Neuronal stem cell (in vitro differentiated cells): Measurements from ENCODE around the gene HLA-DQB1.

Experiments
- DNase-seq: peaks from one replicate; pipeline ENCODE4 v3.0.0-alpha.2; 2013; ENCODE audit warnings: low spot score
- H2AFZ ChIP-seq: one replicate; pipeline ENCODE4 v1.6.1; 2013; ENCODE audit warnings: mild to moderate bottlenecking, low read length, inconsistent platforms
- H2AK5ac ChIP-seq: 2 replicates; pipeline ENCODE4 v1.6.1; 2013; ENCODE audit warnings: low read depth, mild to moderate bottlenecking, inconsistent platforms, low read length, moderate library complexity, mixed read lengths
- H2BK120ac ChIP-seq: 2 replicates; pipeline ENCODE4 v1.6.1; 2013; ENCODE audit warnings: low read depth, mild to moderate bottlenecking, inconsistent platforms, low read length, moderate library complexity, mixed read lengths
- H2BK12ac ChIP-seq: one replicate; pipeline ENCODE4 v1.6.1; 2013; ENCODE audit warnings: low read length, inconsistent platforms
- H2BK15ac ChIP-seq: 2 replicates; pipeline ENCODE4 v1.6.1; 2013; ENCODE audit warnings: mild to moderate bottlenecking, low read length, inconsistent platforms, mixed read lengths
- H2BK5ac ChIP-seq: one replicate; pipeline ENCODE4 v1.6.1; 2013; ENCODE audit warnings: inconsistent platforms, mild to moderate bottlenecking, low read length, moderate library complexity
- H3K14ac ChIP-seq: one replicate; pipeline ENCODE4 v1.6.1; 2013; ENCODE audit warnings: low read length, inconsistent platforms
- H3K18ac ChIP-seq: 2 replicates; pipeline ENCODE4 v1.6.1; 2013; ENCODE audit warnings: low read length, inconsistent platforms
- H3K23ac ChIP-seq: 2 replicates; pipeline ENCODE4 v1.6.1; 2013; ENCODE audit warnings: low read depth, mild to moderate bottlenecking, mixed read lengths, low read length, inconsistent platforms; ENCODE audit not compliant: poor library complexity
- H3K27ac ChIP-seq: replicated peaks from 3 replicates; pipeline ENCODE4 v1.5.1; 2013; ENCODE audit warnings: low read length, inconsistent platforms
- H3K27me3 ChIP-seq, 3 experiments: 2 replicates each; pipeline ENCODE4 v1.6.1; 2013; ENCODE audit warnings: low read length in 3 of 3, mild to moderate bottlenecking in 2 of 3, inconsistent platforms in 1 of 3, low read depth in 1 of 3, mixed read lengths in 1 of 3, moderate library complexity in 1 of 3; ENCODE audit not compliant: control insufficient read depth in 3 of 3, insufficient read depth in 3 of 3
- H3K36me3 ChIP-seq, 2 donors: replicated peaks in 1 of 2; 2 replicates each; pipeline ENCODE4 v1.6.1; 2013; ENCODE audit warnings: low read length in 2 of 2; ENCODE audit not compliant: control insufficient read depth in 2 of 2, insufficient read depth in 2 of 2
- H3K4ac ChIP-seq: 2 replicates; pipeline ENCODE4 v1.6.1; 2013; ENCODE audit warnings: inconsistent platforms, mild to moderate bottlenecking, low read length, moderate library complexity
- H3K4me1 ChIP-seq, 2 donors: 1 replicate in 1 of 2; 2 replicates in 1 of 2; pipeline ENCODE4 v1.6.1; 2013; ENCODE audit warnings: low read length in 2 of 2, low read depth in 1 of 2; ENCODE audit not compliant: control insufficient read depth in 2 of 2, insufficient read depth in 1 of 2
- H3K4me2 ChIP-seq: one replicate; pipeline ENCODE4 v1.6.1; 2013; ENCODE audit warnings: mild to moderate bottlenecking, low read length, inconsistent platforms; ENCODE audit not compliant: insufficient read depth, poor library complexity, severe bottlenecking
- H3K4me3 ChIP-seq, 2 donors: 2 replicates each; pipeline ENCODE4 v1.5.1; 2013; ENCODE audit warnings: low read length in 2 of 2, mild to moderate bottlenecking in 2 of 2, inconsistent platforms in 1 of 2, moderate library complexity in 1 of 2
- H3K79me1 ChIP-seq: one replicate; pipeline ENCODE4 v1.6.1; 2013; ENCODE audit warnings: low read depth, mild to moderate bottlenecking, inconsistent platforms, low read length, moderate library complexity
- H3K9ac ChIP-seq: one replicate; pipeline ENCODE4 v1.6.1; 2013; ENCODE audit warnings: mild to moderate bottlenecking, low read depth, low read length, inconsistent platforms; ENCODE audit not compliant: poor library complexity
- H3K9me3 ChIP-seq, 2 donors: replicated peaks in 1 of 2; 2 replicates each; pipeline versions ENCODE3 to v1.6.1; 2013; ENCODE audit warnings: low read length in 2 of 2, mild to moderate bottlenecking in 2 of 2, inconsistent platforms in 1 of 2, low read depth in 1 of 2, mixed read lengths in 1 of 2, moderate library complexity in 1 of 2; ENCODE audit not compliant: control insufficient read depth in 2 of 2, insufficient read depth in 1 of 2
- H4K8ac ChIP-seq: one replicate; pipeline ENCODE4 v1.6.1; 2013; ENCODE audit warnings: low read depth, mild to moderate bottlenecking, inconsistent platforms, low read length, moderate library complexity
- H4K91ac ChIP-seq: one replicate; pipeline ENCODE4 v1.6.1; 2013; ENCODE audit warnings: low read length, low read depth, mild to moderate bottlenecking, inconsistent platforms; ENCODE audit not compliant: poor library complexity
- whole genome bisulfite sequencing, 2 donors: extraction: QIAGEN DNeasy Blood & Tissue Kit; methylation state at CpG; one replicate each; pipeline ENCODE4 v1.1.7; 2013; ENCODE audit warnings: missing lambda C conversion rate in 2 of 2, mixed read lengths in 1 of 2; ENCODE audit not compliant: insufficient read length in 2 of 2, insufficient replicate concordance in 1 of 2; ENCODE audit errors: extremely low coverage in 2 of 2; 5-methylcytosine and 5-hydroxymethylcytosine counted together

The HLA-DQB1 gene

DNA sequence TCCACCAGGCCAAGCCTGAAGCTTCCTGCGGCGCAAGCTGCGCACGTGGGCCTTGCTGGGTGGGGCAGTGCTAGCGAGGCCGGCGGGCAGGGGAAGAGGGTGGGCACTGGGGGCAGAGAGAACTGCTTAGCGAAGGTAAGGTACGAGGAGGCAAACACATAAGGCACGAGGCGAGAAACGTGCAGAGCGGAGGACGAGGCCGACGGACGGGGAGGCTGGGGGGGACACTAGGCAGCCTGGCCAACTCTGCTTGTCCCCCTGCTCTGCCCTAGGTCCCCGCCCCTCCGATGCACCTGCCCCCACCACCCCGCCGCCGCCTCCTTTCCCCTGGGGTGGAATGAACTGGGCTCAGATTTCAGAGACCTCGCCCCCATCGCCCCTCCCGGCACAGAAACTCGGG is 2.1 kb downstream of the HLA-DQB1 start:
- no peak for DNase-seq
- H2BK12ac ChIP-seq: no peak overlapping the region
- no peak overlapping the region for H3K4me3 ChIP-seq
- H3K4me2 ChIP-seq: no peak overlapping the region
- no peak overlapping the region for H3K4ac ChIP-seq
- WGBS, 2 donors: no CpG with 5 or more reads among the region's 26 CpGs
- H3K27me3 ChIP-seq: peaks cover 0 to 47% (median 3%) of the 10 kb centered on the region in 3 experiments
- H3K23ac ChIP-seq: no peak overlapping the region
- H2BK5ac ChIP-seq: no peak overlapping the region
- H3K9ac ChIP-seq: no peak overlapping the region
- no peak overlapping the region for H4K91ac ChIP-seq
- no peak overlapping the region for H2AFZ ChIP-seq
- H3K9me3 ChIP-seq: no peaks in the 10 kb centered on the region
- H3K36me3 ChIP-seq: no peaks in the 10 kb centered on the region
- H3K4me1 ChIP-seq: no peaks in the 10 kb centered on the region
- H2BK15ac ChIP-seq: no peak overlapping the region
- H2BK120ac ChIP-seq: no peak overlapping the region
- no peak overlapping the region for H3K27ac ChIP-seq
- H3K18ac ChIP-seq: no peak overlapping the region
- no peak overlapping the region for H4K8ac ChIP-seq
- H3K79me1 ChIP-seq: no peaks in the 10 kb centered on the region
- no peak overlapping the region for H3K14ac ChIP-seq
- no peak overlapping the region for H2AK5ac ChIP-seq

- Histone ChIP-seq H3K4me3 (no peak overlapping the region), H3K9me3 (no peaks in the 10 kb centered on the region), H2BK12ac (no peak overlapping the region), H2AFZ (no peak overlapping the region), H3K79me1 (no peaks in the 10 kb centered on the region), H4K91ac (no peak overlapping the region), H3K4me2 (no peak overlapping the region), H3K23ac (no peak overlapping the region), H3K4me1 (no peaks in the 10 kb centered on the region), H3K4ac (no peak overlapping the region), H2BK5ac (no peak overlapping the region), H2AK5ac (no peak overlapping the region), H3K14ac (no peak overlapping the region), H3K9ac (no peak overlapping the region), H3K27me3 (peaks cover 0 to 47% (median 3%) of the 10 kb centered on the region in 3 experiments), H4K8ac (no peak overlapping the region), H3K36me3 (no peaks in the 10 kb centered on the region), H3K27ac (no peak overlapping the region), H2BK120ac (no peak overlapping the region), H2BK15ac (no peak overlapping the region), H3K18ac (no peak overlapping the region)
- WGBS, 2 donors: no CpG with 5 or more reads among the region's 5 CpGs
- no peak for DNase-seq
These were observed 3.6 kb downstream of the HLA-DQB1 start for GRCh38 chr6:32662836-32663235.

GRCh38 chr6:32662099-32662498 is 4.4 kb downstream of the HLA-DQB1 start:
- Histone ChIP-seq H3K9me3 (no peaks in the 10 kb centered on the region), H3K79me1 (no peaks in the 10 kb centered on the region), H3K27ac (no peak overlapping the region), H3K18ac (no peak overlapping the region), H2AK5ac (no peak overlapping the region), H3K4me2 (no peak overlapping the region), H3K36me3 (no peaks in the 10 kb centered on the region), H2BK5ac (no peak overlapping the region), H3K4me3 (no peak overlapping the region), H3K4me1 (no peaks in the 10 kb centered on the region), H4K91ac (no peak overlapping the region), H3K27me3 (peaks cover 0 to 43% (median 3%) of the 10 kb centered on the region in 3 experiments), H2BK15ac (no peak overlapping the region), H3K9ac (no peak overlapping the region), H4K8ac (no peak overlapping the region), H3K23ac (no peak overlapping the region), H3K4ac (no peak overlapping the region), H2AFZ (no peak overlapping the region), H2BK120ac (no peak overlapping the region), H3K14ac (no peak overlapping the region), H2BK12ac (no peak overlapping the region)
- no CpG with 5 or more reads among the region's 7 CpGs for WGBS, 2 donors
- DNase-seq: no peak

DNA sequence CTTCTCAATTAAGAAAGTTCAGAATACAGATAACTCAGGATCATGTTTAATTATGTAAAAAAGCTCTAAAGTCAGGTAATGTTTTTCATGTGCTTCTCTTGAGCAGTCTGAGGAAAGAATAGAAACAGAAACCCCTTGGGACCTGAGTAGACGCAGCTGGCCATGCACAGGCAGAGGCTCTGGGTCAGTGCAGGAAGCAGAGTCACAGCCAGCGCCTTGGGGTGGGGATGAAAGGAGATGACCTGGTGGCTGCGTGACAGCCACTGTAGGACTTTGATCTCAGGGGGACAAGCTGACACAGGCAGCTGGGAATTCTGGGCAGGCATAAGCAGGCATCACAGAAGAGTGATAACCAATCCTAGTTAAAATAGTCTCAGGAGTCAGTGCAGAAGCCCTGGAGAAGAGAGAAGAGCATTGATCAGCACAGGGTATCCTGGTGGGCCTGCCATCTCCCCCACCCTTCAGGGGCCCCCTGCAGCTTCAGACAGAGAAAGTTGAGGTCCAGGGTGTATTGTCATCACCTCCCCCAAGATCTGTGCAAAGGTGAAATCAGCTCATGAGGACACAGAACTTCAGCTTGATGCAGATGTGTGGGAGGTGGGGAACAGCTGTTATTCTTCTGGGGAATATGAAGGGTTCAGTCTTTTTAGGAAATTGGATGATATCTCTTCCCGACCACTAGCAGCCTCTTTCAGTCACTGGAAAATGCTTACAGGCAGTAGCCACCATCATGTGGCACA is 6.4 kb downstream of the HLA-DQB1 start:
- Histone ChIP-seq H2BK120ac (no peak overlapping the region), H2AFZ (no peak overlapping the region), H3K14ac (no peak overlapping the region), H3K23ac (no peak overlapping the region), H3K27me3 (peaks cover 0 to 22% (median 0%) of the 10 kb centered on the region in 3 experiments), H3K18ac (no peak overlapping the region), H3K4me2 (no peak overlapping the region), H3K9me3 (no peaks in the 10 kb centered on the region), H2AK5ac (no peak overlapping the region), H4K91ac (no peak overlapping the region), H3K27ac (no peak overlapping the region), H2BK5ac (no peak overlapping the region), H3K79me1 (no peaks in the 10 kb centered on the region), H2BK12ac (no peak overlapping the region), H3K4ac (no peak overlapping the region), H3K4me3 (no peak overlapping the region), H3K9ac (no peak overlapping the region), H3K4me1 (no peaks in the 10 kb centered on the region), H2BK15ac (no peak overlapping the region), H4K8ac (no peak overlapping the region), H3K36me3 (no peaks in the 10 kb centered on the region)
- DNase-seq: no peak
- WGBS, 2 donors: no CpG with 5 or more reads among the region's 4 CpGs
